GM23338 (cell line): ENCODE results near the gene MAMSTR. TPM values are rescaled to one million over a fixed set of nuclear protein-coding genes. Genes with fewer than 3 reads are reported as not detected.

Experiments used
- ATAC-seq: fragments of 200-7000 bp; cut with Tn5 transposase; 3 replicates; pipeline ENCODE4 v1.9.1; 2020
- DNase-seq: peaks from one replicate; pipeline ENCODE4 v3.0.0-alpha.2; 2015; ENCODE audit warnings: low spot score
- H2AFZ ChIP-seq: fragments of 200-600 bp; sonication (generic); 2 replicates; pipeline ENCODE4 v1.8.0; 2016; ENCODE audit warnings: antibody characterized with exemption, mild to moderate bottlenecking, moderate library complexity
- H3F3A ChIP-seq: fragments of 200-600 bp; sonication (generic); replicated peaks from 2 replicates; pipeline ENCODE4 v1.8.0; 2017; ENCODE audit warnings: antibody characterized with exemption, mixed run types, low read depth
- H3K27ac ChIP-seq: fragments of 200-600 bp; sonication (generic); 2 replicates; pipeline ENCODE4 v1.6.1; 2016; ENCODE audit warnings: low read depth
- H3K27me3 ChIP-seq: fragments of 200-600 bp; sonication (generic); 2 replicates; pipeline ENCODE4 v1.8.0; 2016; ENCODE audit warnings: mild to moderate bottlenecking, mixed run types, moderate library complexity; ENCODE audit not compliant: insufficient read depth
- H3K36me3 ChIP-seq: fragments of 200-600 bp; sonication (generic); 2 replicates; pipeline ENCODE4 v1.8.0; 2016; ENCODE audit warnings: mild to moderate bottlenecking; ENCODE audit not compliant: insufficient read depth
- H3K4me1 ChIP-seq: fragments of 200-600 bp; sonication (generic); 2 replicates; pipeline ENCODE4 v1.8.0; 2016; ENCODE audit warnings: mild to moderate bottlenecking, moderate library complexity; ENCODE audit not compliant: insufficient read depth
- H3K4me2 ChIP-seq: fragments of 200-600 bp; sonication (generic); 2 replicates; pipeline ENCODE4 v1.7.1; 2017; ENCODE audit warnings: mixed run types
- H3K4me3 ChIP-seq: fragments of 200-600 bp; sonication (generic); 2 replicates; pipeline ENCODE4 v1.6.1; 2016; ENCODE audit warnings: mixed run types
- H3K79me2 ChIP-seq: fragments of 200-600 bp; sonication (generic); replicated peaks from 2 replicates; pipeline ENCODE4 v1.8.0; 2017; ENCODE audit warnings: mild to moderate bottlenecking; ENCODE audit not compliant: insufficient read depth
- H3K9me2 ChIP-seq: fragments of 200-600 bp; sonication (generic); 2 replicates; pipeline ENCODE4 v1.8.0; 2017; ENCODE audit not compliant: insufficient read depth
- H4K20me1 ChIP-seq: fragments of 200-600 bp; sonication (generic); replicated peaks from 2 replicates; pipeline ENCODE4 v1.8.0; 2017; ENCODE audit warnings: mild to moderate bottlenecking; ENCODE audit not compliant: insufficient read depth
- H3K27ac Mint-ChIP-seq: 2 replicates; pipeline ENCODE4 v1.8.0; 2020; ENCODE audit warnings: inconsistent platforms, mild to moderate bottlenecking, moderate library complexity, mixed read lengths
- H3K27me3 Mint-ChIP-seq: 3 replicates; pipeline ENCODE4 v1.8.0; 2022; ENCODE audit warnings: low read depth, mild to moderate bottlenecking, moderate library complexity, mixed read lengths, inconsistent platforms; ENCODE audit not compliant: insufficient read depth, poor library complexity
- H3K36me3 Mint-ChIP-seq: 3 replicates; pipeline ENCODE4 v1.8.0; 2021; ENCODE audit warnings: low read depth, mild to moderate bottlenecking, inconsistent platforms, moderate library complexity, mixed read lengths
- H3K4me1 Mint-ChIP-seq: 3 replicates; pipeline ENCODE4 v1.8.0; 2020; ENCODE audit warnings: mild to moderate bottlenecking, inconsistent platforms, mixed read lengths
- H3K4me3 Mint-ChIP-seq: 3 replicates; pipeline ENCODE4 v1.8.0; 2021; ENCODE audit warnings: moderate library complexity, mild to moderate bottlenecking, inconsistent platforms, mixed read lengths
- H3K9me3 Mint-ChIP-seq: 3 replicates; pipeline ENCODE4 v1.8.0; 2020; ENCODE audit warnings: moderate library complexity, mild to moderate bottlenecking, inconsistent platforms, mixed read lengths
- EZH2 ChIP-seq: fragments of 200-600 bp; sonication (generic); IDR thresholded peaks from one replicate; pipeline ENCODE4 v1.8.0; 2017; ENCODE audit warnings: antibody characterized with exemption, mild to moderate bottlenecking, low read depth; ENCODE audit not compliant: unreplicated experiment
- EZH2phosphoT487 ChIP-seq: fragments of 200-600 bp; sonication (generic); IDR thresholded peaks from one replicate; pipeline ENCODE4 v1.8.1; 2018; ENCODE audit warnings: antibody characterized with exemption; ENCODE audit not compliant: unreplicated experiment
- JUNB ChIP-seq: IDR thresholded peaks from one replicate; pipeline ENCODE4 v1.6.1; 2016; ENCODE audit warnings: antibody characterized with exemption; ENCODE audit not compliant: unreplicated experiment
- NANOG ChIP-seq: IDR thresholded peaks from 2 replicates; pipeline ENCODE4 v1.6.1; 2016; ENCODE audit warnings: antibody characterized with exemption, borderline replicate concordance
- STAT1 ChIP-seq: IDR thresholded peaks from one replicate; pipeline ENCODE4 v1.6.1; 2016; ENCODE audit warnings: antibody characterized with exemption; ENCODE audit not compliant: unreplicated experiment
- ZNF114 ChIP-seq: fragments of 250-450 bp; sonication (Bioruptor Pico); IDR thresholded peaks from 2 replicates; pipeline ENCODE4 v1.5.0; 2020; ENCODE audit warnings: mild to moderate bottlenecking, moderate library complexity
- ZNF331 ChIP-seq: fragments of 250-450 bp; sonication (Bioruptor Pico); IDR thresholded peaks from 2 replicates; pipeline ENCODE4 v1.5.0; 2020; ENCODE audit warnings: low read depth, mild to moderate bottlenecking, moderate library complexity
- polyA plus RNA-seq: library from polyadenylated mRNA; unstranded; fragments of >200 nt; fragmentation: Nextera tagmentation; extraction: Ambion mirVana; gene quantifications from 2 replicates; pipeline ENCODE4 v1.2.1, GENCODE V29; 2016
- total RNA-seq: library from RNA; depleted of rRNA; stranded (reverse); fragments of >200 nt; shearing (Covaris generic); gene quantifications from 2 replicates; pipeline ENCODE4 v1.2.3, GENCODE V29; 2014
- TF ChIP-seq, protein P1 (sequence below): fragments of 250-450 bp; sonication (Bioruptor Pico); IDR thresholded peaks from 2 replicates; pipeline ENCODE4 v1.5.0; 2020; ENCODE audit warnings: mild to moderate bottlenecking, moderate library complexity
- TF ChIP-seq, protein P2 (sequence below): IDR thresholded peaks from one replicate; pipeline ENCODE4 v1.6.1; 2018; ENCODE audit warnings: antibody characterized with exemption; ENCODE audit not compliant: unreplicated experiment
- TF ChIP-seq, protein P3 (sequence below): IDR thresholded peaks from 2 replicates; pipeline ENCODE4 v1.6.1; 2016; ENCODE audit warnings: antibody characterized with exemption

The MAMSTR gene
- total and polyA plus RNA-seq, 2 experiments from 2014 or later: 1.9 to 2.0 TPM

DNA sequence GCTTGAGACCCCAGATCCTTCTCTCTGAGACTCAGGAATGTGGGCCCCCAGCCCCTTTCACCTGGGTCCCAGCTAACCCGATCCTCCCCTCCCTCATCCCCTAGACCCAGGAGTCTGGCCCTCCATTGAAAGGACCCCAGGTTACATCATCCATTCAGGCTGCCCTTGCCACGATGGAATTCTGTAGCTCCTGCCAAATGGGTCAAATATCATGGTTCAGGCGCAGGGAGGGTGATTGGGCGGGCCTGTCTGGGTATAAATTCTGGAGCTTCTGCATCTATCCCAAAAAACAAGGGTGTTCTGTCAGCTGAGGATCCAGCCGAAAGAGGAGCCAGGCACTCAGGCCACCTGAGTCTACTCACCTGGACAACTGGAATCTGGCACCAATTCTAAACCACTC, 36.3 kb upstream of the MAMSTR start (continued):
- TF ChIP-seq, protein P1, sequence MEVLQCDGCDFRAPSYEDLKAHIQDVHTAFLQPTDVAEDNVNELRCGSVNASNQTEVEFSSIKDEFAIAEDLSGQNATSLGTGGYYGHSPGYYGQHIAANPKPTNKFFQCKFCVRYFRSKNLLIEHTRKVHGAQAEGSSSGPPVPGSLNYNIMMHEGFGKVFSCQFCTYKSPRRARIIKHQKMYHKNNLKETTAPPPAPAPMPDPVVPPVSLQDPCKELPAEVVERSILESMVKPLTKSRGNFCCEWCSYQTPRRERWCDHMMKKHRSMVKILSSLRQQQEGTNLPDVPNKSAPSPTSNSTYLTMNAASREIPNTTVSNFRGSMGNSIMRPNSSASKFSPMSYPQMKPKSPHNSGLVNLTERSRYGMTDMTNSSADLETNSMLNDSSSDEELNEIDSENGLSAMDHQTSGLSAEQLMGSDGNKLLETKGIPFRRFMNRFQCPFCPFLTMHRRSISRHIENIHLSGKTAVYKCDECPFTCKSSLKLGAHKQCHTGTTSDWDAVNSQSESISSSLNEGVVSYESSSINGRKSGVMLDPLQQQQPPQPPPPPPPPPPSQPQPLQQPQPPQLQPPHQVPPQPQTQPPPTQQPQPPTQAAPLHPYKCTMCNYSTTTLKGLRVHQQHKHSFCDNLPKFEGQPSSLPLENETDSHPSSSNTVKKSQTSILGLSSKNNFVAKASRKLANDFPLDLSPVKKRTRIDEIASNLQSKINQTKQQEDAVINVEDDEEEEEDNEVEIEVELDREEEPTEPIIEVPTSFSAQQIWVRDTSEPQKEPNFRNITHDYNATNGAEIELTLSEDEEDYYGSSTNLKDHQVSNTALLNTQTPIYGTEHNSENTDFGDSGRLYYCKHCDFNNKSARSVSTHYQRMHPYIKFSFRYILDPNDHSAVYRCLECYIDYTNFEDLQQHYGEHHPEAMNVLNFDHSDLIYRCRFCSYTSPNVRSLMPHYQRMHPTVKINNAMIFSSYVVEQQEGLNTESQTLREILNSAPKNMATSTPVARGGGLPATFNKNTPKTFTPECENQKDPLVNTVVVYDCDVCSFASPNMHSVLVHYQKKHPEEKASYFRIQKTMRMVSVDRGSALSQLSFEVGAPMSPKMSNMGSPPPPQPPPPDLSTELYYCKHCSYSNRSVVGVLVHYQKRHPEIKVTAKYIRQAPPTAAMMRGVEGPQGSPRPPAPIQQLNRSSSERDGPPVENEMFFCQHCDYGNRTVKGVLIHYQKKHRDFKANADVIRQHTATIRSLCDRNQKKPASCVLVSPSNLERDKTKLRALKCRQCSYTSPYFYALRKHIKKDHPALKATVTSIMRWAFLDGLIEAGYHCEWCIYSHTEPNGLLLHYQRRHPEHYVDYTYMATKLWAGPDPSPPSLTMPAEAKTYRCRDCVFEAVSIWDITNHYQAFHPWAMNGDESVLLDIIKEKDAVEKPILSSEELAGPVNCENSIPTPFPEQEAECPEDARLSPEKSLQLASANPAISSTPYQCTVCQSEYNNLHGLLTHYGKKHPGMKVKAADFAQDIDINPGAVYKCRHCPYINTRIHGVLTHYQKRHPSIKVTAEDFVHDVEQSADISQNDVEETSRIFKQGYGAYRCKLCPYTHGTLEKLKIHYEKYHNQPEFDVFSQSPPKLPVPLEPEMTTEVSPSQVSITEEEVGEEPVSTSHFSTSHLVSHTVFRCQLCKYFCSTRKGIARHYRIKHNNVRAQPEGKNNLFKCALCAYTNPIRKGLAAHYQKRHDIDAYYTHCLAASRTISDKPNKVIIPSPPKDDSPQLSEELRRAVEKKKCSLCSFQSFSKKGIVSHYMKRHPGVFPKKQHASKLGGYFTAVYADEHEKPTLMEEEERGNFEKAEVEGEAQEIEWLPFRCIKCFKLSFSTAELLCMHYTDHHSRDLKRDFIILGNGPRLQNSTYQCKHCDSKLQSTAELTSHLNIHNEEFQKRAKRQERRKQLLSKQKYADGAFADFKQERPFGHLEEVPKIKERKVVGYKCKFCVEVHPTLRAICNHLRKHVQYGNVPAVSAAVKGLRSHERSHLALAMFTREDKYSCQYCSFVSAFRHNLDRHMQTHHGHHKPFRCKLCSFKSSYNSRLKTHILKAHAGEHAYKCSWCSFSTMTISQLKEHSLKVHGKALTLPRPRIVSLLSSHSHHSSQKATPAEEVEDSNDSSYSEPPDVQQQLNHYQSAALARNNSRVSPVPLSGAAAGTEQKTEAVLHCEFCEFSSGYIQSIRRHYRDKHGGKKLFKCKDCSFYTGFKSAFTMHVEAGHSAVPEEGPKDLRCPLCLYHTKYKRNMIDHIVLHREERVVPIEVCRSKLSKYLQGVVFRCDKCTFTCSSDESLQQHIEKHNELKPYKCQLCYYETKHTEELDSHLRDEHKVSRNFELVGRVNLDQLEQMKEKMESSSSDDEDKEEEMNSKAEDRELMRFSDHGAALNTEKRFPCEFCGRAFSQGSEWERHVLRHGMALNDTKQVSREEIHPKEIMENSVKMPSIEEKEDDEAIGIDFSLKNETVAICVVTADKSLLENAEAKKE (CRISPR knock-in tag): no peak
- TF ChIP-seq, protein P2, sequence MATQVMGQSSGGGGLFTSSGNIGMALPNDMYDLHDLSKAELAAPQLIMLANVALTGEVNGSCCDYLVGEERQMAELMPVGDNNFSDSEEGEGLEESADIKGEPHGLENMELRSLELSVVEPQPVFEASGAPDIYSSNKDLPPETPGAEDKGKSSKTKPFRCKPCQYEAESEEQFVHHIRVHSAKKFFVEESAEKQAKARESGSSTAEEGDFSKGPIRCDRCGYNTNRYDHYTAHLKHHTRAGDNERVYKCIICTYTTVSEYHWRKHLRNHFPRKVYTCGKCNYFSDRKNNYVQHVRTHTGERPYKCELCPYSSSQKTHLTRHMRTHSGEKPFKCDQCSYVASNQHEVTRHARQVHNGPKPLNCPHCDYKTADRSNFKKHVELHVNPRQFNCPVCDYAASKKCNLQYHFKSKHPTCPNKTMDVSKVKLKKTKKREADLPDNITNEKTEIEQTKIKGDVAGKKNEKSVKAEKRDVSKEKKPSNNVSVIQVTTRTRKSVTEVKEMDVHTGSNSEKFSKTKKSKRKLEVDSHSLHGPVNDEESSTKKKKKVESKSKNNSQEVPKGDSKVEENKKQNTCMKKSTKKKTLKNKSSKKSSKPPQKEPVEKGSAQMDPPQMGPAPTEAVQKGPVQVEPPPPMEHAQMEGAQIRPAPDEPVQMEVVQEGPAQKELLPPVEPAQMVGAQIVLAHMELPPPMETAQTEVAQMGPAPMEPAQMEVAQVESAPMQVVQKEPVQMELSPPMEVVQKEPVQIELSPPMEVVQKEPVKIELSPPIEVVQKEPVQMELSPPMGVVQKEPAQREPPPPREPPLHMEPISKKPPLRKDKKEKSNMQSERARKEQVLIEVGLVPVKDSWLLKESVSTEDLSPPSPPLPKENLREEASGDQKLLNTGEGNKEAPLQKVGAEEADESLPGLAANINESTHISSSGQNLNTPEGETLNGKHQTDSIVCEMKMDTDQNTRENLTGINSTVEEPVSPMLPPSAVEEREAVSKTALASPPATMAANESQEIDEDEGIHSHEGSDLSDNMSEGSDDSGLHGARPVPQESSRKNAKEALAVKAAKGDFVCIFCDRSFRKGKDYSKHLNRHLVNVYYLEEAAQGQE: no peak

DNA sequence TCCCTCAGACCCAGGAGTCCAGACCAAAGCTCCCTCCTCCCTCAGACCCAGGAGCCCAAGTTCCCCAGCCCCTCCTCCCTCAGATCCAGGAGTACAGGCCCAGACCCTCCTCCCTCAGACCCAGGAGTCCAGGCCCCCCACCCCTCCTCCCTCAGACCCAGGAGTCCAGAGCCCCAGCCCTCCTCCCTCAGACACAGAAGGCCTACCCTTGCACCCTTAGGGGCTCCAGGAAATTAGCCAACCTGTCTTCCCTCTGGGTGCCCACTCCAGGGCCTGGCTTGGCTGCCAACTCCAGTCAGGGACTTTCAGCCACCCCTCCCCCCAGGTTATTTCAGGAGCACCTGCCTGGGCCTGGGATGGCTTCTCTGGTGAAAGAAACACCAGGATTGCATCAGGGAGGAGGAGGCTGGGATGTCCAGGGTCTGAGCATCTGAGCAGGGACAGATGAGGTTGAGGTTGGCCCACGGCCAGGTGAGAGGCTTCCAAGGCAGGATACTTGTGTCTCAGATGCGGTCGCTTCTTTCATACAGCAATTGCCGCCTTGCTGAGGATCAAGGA, 35.6 kb upstream of the MAMSTR start, which contains the start of gene FGF21:
FGF21 (plus strand) TSS at position 441 of the 558 bp plus-strand sequence. CDS start 713 bp downstream, outside the sequence.
- Mint-ChIP-seq H3K36me3 (peaks cover 22% of the 10 kb centered on the region), H3K27ac (peak within 1 kb of the TSS; percentile 96), H3K27me3 (peaks cover 42% of the 10 kb centered on the region), H3K4me3 (peak within 1 kb of the TSS; percentile 50), H3K9me3 (no peaks in the 10 kb centered on the region; the same call in 1 of the 3 replicates), H3K4me1 (peaks cover 48% of the 10 kb centered on the region)
- peak within 1 kb of the TSS; percentile 100 for H3K4me2 ChIP-seq
- H2AFZ ChIP-seq: 0 out of 2 replicates have a peak within 1 kb of the TSS, but pooled peaks have one; percentile 23
- H3K9me2 ChIP-seq: no peaks in the 10 kb centered on the region
- H4K20me1 ChIP-seq: peaks cover 9% of the 10 kb centered on the region; the same call in 1 of the 2 replicates
- peaks cover 9% of the 10 kb centered on the region; the same call in 1 of the 2 replicates for H3F3A ChIP-seq
- H3K36me3 ChIP-seq: no peaks in the 10 kb centered on the region
- peaks cover 40% of the 10 kb centered on the region for H3K4me1 ChIP-seq
- H3K4me3 ChIP-seq: peak within 1 kb of the TSS; percentile 20; the same call in 1 of the 2 replicates
- H3K27me3 ChIP-seq: no peaks in the 10 kb centered on the region
- no peak for ATAC-seq
- H3K79me2 ChIP-seq: peaks cover 21% of the 10 kb centered on the region
- peak; percentile 75 for DNase-seq
- peak within 1 kb of the TSS; percentile 32; the same call in 1 of the 2 replicates for H3K27ac ChIP-seq
- TF ChIP-seq, protein P2: no peak
- TF ChIP-seq ZNF114 (CRISPR knock-in tag) (no peak), NANOG (no peak), ZNF331 (no peak), EZH2phosphoT487 (no peak), EZH2 (no peak), JUNB (no peak), STAT1 (no peak)
- TF ChIP-seq, protein P3, sequence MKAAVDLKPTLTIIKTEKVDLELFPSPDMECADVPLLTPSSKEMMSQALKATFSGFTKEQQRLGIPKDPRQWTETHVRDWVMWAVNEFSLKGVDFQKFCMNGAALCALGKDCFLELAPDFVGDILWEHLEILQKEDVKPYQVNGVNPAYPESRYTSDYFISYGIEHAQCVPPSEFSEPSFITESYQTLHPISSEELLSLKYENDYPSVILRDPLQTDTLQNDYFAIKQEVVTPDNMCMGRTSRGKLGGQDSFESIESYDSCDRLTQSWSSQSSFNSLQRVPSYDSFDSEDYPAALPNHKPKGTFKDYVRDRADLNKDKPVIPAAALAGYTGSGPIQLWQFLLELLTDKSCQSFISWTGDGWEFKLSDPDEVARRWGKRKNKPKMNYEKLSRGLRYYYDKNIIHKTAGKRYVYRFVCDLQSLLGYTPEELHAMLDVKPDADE: no peak
